SK-N-MC (cell line): ENCODE measurements around the gene CCL25.

ENCODE experiments used
- EZH2 ChIP-seq: fragments of 200-600 bp; sonication (generic); IDR thresholded peaks from one replicate; pipeline ENCODE4 v1.6.1; 2017; ENCODE audit warnings: antibody characterized with exemption
- POLR2AphosphoS5 ChIP-seq: IDR thresholded peaks from 2 replicates; pipeline ENCODE4 v1.6.1; 2012; ENCODE audit warnings: mild to moderate bottlenecking, low read depth, low read length, borderline replicate concordance

- TF ChIP-seq POLR2AphosphoS5 (no peak), EZH2 (no peak)
These were observed 34.3 kb downstream of the CCL25 start for GRCh38 chr19:8086849-8087248.
